GM21423 (cell line): Measurements from ENCODE around the gene SART3.
"Not testable (repeated sequence)": the region's sequence is repeated elsewhere in the genome, so short reads cannot be mapped to it uniquely, and the experiment has no call there.

Source experiments
- ATAC-seq: cut with Tn5 transposase; IDR thresholded peaks from one replicate; pipeline ENCODE4 v1.9.1; 2021; ENCODE audit warnings: mild to moderate bottlenecking, moderate library complexity; ENCODE audit not compliant: unreplicated experiment

SART3 gene

GRCh38 chr12:108598553-108599250 is 37.7 kb upstream of the SART3 start:
- no peak for ATAC-seq

DNA sequence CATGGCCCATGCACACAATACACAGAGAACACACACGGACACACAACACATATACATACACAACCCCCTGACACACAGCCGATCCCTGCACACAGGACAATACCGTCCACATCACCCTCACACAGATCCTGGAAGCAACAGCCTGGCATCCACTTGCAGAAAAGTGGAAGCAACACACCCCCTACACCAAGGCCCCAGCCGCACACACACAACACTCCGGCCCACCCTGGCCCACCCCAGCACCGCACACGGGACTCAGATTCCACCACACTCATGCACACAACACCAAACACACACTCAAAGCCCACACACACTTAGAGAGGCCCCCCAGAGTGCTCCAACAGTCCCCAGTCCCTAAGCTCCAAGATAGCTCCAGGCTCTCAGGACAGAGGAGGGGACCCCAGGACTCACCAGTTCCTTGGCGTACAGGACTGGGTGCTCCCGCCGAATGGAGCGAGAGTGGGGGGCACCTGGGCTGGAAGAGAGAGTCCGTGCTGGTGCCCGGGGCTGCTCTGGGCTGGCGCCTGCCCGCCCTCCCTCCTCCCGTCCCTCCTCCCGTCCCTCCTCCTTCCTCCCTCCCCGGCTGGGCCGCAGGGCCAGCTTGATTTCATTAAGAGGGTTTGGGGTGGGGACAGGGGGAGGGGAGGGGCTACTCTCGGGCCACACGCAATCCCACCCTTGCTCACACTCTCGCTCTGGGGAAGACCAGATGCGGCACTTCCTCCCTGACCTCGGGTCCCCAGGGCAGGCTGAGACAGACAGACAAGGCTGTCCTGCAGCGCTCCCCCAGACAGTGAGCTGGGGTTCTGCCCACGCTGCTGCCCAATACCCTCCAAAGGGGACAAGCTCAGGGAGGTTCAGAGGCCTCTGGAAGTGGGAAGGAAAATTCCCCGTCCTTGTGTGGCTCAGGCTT is 36.8 kb upstream of the SART3 start, which contains the start of gene TMEM119:
TSS of gene TMEM119 (minus strand) at position 526 of the 913 bp plus-strand sequence. CDS start 5,701 bp downstream, outside the sequence.
- no peak for ATAC-seq

- no peak for ATAC-seq
These were observed 36.0 kb upstream of the SART3 start for GRCh38 chr12:108596854-108597558.

GRCh38 chr12:108595711-108596647 is 35.0 kb upstream of the SART3 start:
- ATAC-seq = no peak

GRCh38 chr12:108594960-108595710 is 34.2 kb upstream of the SART3 start:
- ATAC-seq = no peak

GRCh38 chr12:108594323-108594903 is 33.4 kb upstream of the SART3 start:
- ATAC-seq = no peak

DNA sequence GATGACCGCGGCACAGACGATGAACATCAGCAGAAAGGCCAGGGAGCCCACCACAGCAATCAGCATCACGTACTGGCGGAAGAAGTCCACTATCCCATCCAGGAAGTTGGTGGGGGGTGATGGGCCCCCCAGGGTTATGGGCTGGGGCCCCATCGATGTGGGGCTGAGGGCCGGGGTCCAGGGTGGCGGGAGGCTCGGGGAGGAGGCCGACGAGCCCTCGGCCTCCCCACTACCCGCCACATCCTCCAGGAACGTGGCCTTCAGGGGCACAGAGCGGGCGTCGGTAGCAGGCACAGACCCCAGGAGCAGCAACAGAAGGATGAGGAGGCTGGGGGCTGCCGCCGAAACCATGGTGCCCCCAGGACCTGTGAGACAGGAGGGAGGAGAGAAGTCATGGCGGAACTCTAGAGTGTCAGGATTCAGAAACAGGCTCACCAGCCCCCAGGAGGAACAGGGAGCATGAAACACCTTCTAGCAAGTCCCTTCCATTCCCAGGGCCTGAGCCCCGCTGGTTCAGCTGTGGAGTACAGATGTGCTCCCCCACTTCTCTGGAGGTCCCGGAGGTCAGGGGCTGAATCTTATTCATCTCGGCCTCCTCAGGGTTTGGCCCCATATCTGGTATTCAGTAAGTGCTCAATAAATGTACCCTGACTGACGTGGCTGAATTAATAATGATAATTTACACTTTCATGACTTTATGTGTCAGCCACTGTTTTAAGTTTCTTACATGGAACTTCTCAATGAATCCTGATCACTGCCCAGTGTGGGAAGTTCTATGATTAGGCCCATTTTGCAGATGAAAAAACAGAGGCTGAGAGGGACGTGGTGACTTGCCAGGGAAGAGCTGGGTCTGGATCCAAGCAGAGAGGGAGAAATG is 31.3 kb upstream of the SART3 start:
- ATAC-seq = no peak

- no peak for ATAC-seq
These were observed 30.5 kb upstream of the SART3 start for GRCh38 chr12:108591267-108591980.

DNA sequence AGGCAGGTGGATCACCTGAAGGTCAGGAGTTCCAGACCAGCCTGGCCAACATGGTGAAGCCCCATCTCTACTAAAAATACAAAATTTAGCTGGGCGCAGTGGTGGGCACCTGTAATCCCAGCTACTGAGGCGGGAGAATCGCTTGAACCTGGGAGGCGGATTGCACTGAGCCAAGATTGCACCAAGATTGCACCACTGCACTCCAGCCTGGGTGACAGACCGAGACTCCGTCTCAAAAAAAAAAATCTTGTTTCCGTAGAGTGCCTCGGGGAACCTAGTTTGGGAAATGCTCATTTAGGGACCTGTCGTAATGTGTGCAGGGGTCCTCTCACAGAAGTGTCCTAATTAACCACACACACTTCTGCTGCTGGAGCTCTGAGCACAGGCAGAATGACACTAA is 29.5 kb upstream of the SART3 start:
- ATAC-seq = not testable (repeated sequence)

DNA sequence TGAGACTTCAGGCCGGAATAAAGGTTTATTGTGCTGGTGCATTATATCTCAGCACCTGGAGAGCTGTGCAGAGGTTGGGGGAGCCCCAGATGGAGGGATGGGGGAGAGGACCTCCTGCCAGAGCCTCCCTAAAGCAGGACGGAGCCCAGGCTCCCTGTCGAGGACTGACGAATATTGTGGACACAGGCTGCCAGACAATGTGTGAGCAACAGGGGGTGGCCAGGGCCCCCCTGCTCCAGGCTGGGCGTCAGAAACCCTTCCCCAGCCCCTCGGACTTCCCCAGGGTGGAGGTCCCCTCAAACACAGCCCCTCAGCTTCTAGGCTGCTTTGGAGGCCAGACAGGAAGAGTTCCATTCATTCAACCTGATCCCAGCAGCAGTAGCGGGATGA is 28.9 kb upstream of the SART3 start:
- ATAC-seq = no peak

- no peak for ATAC-seq
These were observed 28.3 kb upstream of the SART3 start for GRCh38 chr12:108589028-108589839.

DNA sequence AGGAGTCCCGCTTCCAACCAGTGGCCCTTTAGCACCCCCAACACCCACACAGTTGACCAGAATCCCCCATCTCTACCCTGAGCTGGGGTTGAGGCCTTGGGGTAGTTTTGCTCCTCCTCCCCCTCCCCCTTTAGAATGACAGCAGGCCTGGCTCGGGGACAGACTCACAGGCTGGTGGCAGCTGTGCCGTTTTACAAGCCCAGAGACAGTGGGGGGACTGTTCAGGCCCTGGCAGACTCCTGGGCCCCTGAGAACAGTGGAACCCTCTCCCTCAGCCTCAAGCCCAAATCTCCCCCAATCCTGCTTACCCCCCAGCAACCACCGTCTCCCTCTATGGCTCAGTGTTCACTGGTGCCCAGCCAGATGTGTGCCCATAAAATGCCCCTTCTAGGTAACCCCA is 26.9 kb upstream of the SART3 start:
- no peak for ATAC-seq

GRCh38 chr12:108586306-108586705 is 25.3 kb upstream of the SART3 start:
- ATAC-seq = no peak

DNA sequence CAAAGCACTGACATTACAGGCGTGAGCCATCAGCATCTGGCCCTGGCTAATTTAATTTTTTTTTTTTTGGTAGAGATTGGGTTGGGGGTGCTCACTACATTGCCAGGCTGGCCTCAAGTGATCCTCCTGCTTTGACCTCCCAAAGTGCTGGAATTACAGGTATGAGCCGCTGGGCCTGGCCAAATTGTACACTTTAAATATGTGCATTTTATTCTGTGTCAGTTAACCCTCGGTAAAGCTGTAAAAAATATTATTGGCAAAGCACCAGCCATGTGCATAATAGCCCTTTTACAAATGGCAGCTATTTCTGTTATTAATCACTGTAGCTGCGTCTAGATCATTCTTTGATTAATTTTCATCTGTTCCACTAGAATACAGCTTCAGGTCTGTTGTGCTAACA is 24.9 kb upstream of the SART3 start:
- ATAC-seq = no peak

- no peak for ATAC-seq
These were observed 23.6 kb upstream of the SART3 start for GRCh38 chr12:108584456-108585065.

DNA sequence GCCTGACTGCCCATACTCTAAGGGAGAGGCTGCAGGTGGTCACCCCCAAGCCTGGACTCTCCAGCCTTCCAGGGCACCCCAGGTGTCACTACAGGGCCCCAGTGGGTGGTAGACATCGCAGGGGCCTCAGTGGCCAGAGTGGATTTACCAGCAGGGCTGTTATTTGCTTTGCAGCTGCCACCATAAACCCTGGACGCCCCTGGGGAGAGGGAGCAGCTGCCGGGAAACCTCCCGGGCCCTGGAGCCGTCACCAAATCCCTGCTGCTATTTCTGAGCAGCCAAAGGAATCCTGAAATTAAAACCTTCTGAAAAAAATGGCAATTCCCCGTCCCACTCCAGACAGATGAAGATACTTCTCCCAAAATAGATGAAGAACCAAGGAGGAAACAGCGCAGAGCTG is 23.0 kb upstream of the SART3 start:
- ATAC-seq = no peak
